ENCODE results near the gene SCRN2.

- no peak for TF ChIP-seq CTCF (conservative IDR thresholded peaks at IDR 0.05; ENCODE audit: low read depth in 2 of 2)
- no peak for TF ChIP-seq NANOG (IDR thresholded peaks at IDR 0.05; ENCODE audit: borderline replicate concordance)
- no peak for TF ChIP-seq JUNB (IDR thresholded peaks at IDR 0.05; ENCODE audit: unreplicated experiment)
- TF ChIP-seq EZH2 (IDR thresholded peaks at IDR 0.05; ENCODE audit: low read depth, unreplicated experiment), result no peak
- TF ChIP-seq ZNF114 (CRISPR knock-in tag; IDR thresholded peaks at IDR 0.05), result no peak
- TF ChIP-seq EZH2phosphoT487 (IDR thresholded peaks at IDR 0.05; ENCODE audit: unreplicated experiment), result no peak
- no peak for TF ChIP-seq ZNF331 (CRISPR knock-in tag; IDR thresholded peaks at IDR 0.05; ENCODE audit: low read depth)
- TF ChIP-seq POLR2AphosphoS5 (IDR thresholded peaks at IDR 0.05; ENCODE audit: low read depth), result no peak
Observed at GRCh38 chr17:47816947-47817346, 24.1 kb downstream of the SCRN2 start.
